Activated T-cell treated with anti-CD3 and anti-CD28 coated beads for 24 hours (primary cell): ENCODE data around the gene PCK1.

Source experiments
- DNase-seq: peaks from one replicate; pipeline ENCODE4 v3.0.0-alpha.2; 2020; ENCODE audit warnings: low read depth

The PCK1 gene

GRCh38 chr20:57561356-57562279 is 708 bp downstream of the PCK1 start:
- DNase-seq = no peak

GRCh38 chr20:57562541-57563465 is 1.9 kb downstream of the PCK1 start:
- no peak for DNase-seq

DNA sequence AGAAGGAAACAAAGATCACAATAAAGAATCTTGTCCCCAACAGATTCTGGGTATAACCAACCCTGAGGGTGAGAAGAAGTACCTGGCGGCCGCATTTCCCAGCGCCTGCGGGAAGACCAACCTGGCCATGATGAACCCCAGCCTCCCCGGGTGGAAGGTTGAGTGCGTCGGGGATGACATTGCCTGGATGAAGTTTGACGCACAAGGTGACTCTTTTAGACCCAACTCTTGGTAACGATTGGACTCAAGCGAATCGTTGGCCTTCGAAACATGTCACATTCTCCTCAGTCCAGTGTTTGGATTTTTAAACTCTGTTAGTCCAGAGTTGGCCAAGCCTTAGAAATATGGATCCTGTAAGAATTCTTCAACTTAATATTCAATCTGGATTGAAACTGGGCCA is 2.6 kb downstream of the PCK1 start:
- DNase-seq = no peak

- DNase-seq = no peak
These were observed 3.4 kb downstream of the PCK1 start for GRCh38 chr20:57564180-57564802.

DNA sequence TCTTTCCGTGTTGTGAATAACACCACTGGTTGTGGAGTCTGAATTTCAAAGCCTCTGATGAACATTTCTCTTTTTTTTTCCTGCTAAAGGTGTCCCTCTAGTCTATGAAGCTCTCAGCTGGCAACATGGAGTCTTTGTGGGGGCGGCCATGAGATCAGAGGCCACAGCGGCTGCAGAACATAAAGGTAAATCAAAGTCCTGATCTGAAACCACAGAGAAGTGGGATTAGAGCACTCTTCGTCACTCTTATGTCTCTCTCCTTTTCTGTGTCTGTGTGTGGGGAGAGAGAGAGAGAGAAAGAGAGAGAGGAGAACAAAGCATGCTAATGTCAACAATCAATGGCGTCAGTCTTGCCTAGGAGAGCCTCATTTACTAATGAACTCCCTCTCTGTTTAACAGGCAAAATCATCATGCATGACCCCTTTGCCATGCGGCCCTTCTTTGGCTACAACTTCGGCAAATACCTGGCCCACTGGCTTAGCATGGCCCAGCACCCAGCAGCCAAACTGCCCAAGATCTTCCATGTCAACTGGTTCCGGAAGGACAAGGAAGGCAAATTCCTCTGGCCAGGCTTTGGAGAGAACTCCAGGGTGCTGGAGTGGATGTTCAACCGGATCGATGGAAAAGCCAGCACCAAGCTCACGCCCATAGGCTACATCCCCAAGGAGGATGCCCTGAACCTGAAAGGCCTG is 4.2 kb downstream of the PCK1 start:
- DNase-seq = no peak

- no peak for DNase-seq
These were observed 5.5 kb downstream of the PCK1 start for GRCh38 chr20:57566399-57566798.

DNA sequence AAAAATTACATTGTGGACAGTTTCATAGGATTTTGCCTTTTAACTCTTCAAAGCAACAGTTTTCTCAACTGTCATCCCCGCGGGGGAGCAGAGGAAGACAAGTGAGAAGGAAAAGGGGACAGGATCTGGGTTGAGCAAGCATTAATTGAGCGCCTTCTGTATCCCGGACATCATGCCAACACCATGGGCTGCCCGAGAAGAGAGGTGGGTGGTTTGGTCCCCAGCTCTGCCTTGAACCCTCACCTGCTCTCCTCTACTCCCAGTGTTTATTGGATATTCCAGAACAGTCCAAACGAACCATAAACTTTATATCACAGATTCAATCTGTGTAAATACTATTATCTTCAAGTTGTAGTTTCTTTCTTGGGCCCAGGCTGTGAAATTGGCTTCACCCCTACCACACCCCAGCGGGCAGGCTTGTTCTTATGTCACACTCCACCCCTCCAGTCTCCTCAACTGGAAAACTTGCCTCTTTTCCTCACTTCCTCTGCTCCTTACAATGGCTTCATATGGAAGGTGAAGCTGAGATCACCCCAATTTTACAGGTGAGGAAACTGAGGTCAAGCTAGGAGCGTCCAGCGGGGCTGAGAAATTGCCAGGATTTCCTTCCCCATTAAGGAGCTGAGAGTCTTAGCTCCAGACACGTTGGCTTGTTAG is 6.0 kb downstream of the PCK1 start:
- no peak for DNase-seq

DNA sequence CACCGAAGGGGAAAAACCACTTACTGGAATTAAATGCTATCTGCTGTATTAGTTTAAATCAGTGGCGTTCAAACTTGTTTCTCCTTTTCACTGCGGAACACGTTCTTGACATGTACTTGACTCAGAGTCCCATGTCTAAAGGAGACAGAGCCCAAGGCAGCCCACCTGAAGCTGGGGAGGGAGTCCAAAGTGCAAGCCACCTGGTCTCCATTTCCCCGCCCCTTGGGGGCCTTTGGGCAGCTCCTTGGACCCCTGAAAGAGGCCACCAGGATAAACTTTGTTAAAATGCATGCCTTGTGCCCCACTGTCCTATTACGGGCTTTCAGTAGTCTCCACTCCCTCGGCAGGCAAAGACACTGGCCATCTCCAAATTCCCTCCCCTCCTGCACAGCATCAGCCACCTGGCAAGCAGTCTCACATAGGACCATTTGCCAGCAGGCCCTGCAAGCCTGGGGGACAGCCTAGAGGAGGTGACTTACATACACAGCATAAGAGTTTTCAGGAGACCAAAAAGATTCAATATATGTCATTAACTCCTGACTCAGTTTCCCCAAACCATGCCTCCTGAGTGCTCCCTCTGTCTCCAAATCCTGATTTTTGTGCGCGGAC is 6.7 kb downstream of the PCK1 start:
- no peak for DNase-seq

DNA sequence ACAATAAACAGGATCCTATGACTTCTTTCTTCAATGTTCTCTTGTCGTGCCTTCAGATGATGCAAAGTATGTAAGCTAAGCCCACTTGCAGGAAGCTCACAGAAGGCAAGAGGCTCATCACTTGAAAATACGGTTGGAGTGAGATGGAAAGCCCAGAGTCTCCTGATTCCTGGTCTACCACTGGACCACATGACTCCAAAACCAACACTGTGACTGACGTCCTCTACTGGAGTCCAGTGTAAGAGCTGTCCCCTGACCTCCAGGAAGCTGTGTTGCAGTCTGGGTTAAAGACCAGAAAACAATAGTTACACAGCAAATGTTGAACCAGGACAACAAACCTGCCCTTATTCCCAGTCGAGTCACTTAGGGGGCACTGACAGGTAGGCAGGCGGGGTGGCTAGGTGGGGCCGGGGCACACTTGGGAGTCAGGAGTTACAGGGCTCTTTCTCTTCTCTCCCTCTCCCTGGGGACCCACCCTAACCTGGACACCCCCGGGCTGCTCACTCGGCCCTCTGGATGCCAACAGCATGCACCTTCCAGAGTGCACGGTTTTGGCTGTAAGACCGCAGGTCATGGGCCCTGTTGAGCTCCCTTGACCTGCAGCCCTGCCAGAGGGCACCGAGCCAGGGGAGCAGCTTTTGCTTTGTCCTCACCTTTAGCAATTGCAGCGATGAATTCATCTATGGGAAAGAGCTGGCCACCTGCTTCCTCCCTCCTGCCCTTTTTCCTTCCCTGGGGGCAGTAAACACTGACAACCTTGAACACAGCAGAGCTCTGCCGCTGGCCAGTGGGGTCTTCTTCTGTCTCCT is 7.4 kb downstream of the PCK1 start:
- no peak for DNase-seq

DNA sequence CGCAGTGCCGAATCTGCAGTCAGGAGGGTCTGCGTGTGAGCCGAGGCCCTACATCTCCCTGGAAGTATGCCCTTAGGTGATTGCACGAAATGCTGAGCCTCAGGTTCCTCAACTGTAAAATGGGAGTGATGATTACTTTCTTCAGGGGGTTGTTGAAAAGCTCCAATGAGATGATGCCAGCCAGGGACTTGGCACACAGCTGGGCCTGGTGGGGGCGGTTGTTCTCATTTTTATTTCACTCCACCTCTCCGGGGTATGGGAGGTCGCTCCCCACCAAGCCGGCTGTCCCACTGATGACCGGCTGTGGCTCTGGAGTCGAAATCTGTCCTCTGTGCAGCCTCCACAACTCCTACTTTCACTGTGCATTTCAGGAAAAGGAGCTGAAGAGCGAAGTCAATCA is 8.1 kb downstream of the PCK1 start:
- DNase-seq = no peak

DNA sequence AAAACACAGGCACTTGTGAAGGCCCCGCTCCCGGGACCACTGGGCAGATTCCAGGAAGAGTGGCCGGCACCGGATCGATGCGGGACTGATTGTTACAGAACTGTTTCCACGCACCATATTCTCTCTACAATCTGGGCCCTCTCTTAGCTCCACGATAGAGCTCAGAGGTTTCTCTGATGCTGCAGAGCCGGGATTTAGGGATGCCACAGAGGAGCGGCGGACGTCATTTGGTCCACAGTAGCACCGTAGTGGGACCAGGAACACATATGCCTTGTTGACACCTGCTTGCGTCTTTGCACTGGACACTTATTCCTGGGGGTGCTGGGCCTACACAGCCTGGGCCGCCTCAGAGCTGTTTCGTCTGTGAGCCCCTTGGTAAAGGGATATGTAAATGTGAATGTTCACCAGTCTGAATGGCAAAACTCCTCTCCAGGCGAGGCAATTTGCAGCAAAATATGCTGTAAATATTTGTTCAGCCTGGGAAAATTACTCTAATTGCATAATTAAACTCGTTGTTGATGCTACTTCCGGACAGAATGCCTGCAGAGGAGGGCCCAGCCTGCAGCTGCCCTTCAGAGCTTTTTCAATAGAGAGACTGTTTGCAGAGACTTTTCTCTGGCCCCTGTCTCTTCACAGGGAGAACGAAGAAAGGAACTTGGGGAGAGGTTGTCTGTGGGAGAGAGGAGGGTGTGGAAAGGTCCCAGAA is 9.4 kb downstream of the PCK1 start:
- no peak for DNase-seq

- DNase-seq = no peak
These were observed 10.0 kb downstream of the PCK1 start for GRCh38 chr20:57570920-57571319.

DNA sequence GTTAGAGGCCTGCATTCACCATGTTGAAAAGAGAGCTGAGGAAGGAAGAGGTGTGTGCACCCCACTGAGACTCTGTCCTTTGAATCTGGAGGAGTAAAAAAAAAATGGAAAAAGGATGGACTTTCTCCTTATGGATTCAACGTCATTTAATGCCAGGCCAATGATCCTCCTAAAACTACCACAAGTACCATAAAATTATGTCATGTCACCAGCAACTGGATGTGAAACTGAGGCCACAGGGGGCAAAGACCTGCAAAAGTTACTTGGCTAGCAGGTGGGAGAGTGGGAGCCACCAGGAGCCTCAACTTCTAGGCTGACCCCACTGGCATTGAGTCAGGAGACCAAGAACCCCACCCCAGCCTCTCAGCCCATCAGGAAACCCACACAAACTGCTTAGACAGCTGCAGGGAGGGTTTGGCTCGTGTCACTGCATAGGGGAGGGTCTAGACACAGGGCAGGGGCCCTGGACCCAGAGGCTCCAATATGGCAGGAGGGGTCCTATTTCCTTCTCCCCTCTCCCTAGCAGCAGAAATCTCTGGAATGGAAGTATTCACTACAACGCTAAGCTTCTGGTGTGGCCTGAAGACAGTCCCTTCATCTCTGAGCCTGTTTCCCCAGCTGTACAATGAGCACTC is 11.0 kb downstream of the PCK1 start:
- no peak for DNase-seq

DNA sequence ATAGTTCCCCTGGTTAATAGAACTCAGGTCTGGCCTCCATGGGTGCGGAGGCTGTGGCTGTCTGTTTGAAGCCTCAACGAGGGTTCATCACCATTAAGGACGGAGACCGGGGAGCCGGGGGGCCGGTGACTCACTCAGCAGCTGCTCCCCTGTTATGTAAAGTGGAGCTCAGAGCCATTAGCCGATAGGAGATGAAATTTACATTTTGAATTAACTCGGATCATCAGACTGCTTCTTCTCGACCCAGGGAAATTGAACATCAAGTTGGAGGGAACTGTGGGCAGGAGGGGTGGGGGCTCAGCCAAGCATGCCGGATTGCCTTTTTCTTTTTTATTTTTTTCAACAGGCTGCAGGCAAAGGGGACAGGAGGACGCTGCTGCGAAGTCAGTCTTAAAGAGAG is 12.3 kb downstream of the PCK1 start:
- no peak for DNase-seq

DNA sequence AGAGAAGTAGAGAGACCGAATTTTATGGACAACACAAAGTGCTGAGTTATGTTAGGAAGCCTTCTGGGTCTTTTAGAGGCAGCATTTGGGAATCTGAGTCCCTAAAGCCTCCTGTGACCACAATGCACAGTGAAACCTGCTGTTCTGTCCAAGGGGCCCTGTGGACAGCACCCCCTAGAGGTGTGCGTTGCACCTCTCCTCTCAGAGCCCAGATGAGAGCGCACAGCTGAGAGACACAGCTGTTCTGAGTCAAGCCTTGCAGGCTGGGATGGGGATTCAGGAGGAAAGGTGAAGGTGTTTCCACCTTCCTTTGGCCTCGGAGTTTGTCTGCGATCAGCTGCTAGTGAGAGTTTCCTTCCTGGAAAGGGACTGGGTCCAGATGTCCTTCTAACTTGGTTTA is 13.0 kb downstream of the PCK1 start:
- DNase-seq = no peak

DNA sequence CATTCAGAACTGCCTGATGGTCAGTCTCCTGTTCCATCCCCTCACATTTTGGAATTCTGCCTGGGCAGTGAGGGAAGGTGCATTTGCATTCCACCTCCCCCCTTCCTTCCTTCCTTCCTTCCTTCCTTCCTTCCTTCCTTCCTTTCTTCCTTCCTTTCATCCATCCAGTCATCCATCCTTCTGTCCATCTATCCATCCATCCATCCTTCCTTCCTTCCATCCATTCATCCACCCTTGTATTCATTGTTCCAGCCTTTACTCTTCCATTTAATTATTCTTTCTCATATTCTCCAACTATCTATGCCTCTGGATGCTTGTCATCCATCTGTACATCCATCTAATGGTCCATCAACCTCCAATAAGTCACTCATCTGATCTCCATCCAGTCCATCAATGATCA is 14.0 kb downstream of the PCK1 start:
- DNase-seq = no peak

DNA sequence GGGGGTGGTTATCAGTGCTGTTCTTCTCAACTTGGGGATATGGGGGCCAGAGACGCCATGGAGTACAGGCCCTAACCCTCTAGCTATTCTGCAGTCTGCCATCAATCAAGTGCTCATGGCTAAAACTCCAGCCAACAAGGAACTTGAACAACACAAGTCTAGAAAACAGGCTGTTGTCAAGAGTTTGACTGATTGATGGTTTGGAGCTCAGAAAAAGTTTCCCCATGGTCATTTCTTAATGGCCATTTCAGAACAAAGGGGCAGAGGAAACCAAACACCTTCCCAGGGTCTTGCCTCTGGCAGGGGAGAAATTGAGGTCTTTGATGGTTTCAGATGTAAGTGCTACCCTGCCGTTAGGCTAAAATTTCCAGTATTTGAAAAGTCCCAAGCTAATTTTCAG is 15.1 kb downstream of the PCK1 start:
- no peak for DNase-seq

- no peak for DNase-seq
These were observed 16.0 kb downstream of the PCK1 start for GRCh38 chr20:57576617-57577550.
